NT2/D1 (cell line): ENCODE data around the gene NT5C1B.

Experiments
- SUZ12 ChIP-seq: IDR thresholded peaks from 2 replicates; pipeline ENCODE4 v1.6.1; 2011; ENCODE audit not compliant: insufficient read length, insufficient read depth; ENCODE audit errors: extremely low read depth
- YY1 ChIP-seq: IDR thresholded peaks from 2 replicates; pipeline ENCODE4 v1.6.1; 2011; ENCODE audit not compliant: insufficient read length, insufficient read depth
- ZNF274 ChIP-seq: IDR thresholded peaks from 2 replicates; pipeline ENCODE4 v1.6.1; 2011; ENCODE audit warnings: mild to moderate bottlenecking, low read depth, low read length

GRCh38 chr2:18630541-18630940 is 41.2 kb upstream of the NT5C1B start:
- TF ChIP-seq ZNF274 (no peak), YY1 (no peak), SUZ12 (no peak)
